GM10248 (cell line): ENCODE measurements around the gene WWC2.

ENCODE experiments used
- CTCF ChIA-PET: fragments of 300-600 bp; sonication (Branson Sonifier 250); formaldehyde crosslinking; extraction: SDS; loops from one replicate; lab custom pipeline; 2021; ENCODE audit warnings: antibody characterized with exemption; lab: Yijun Ruan, JAX
- POLR2A ChIA-PET: fragments of 350-650 bp; sonication (Branson Sonifier 250); formaldehyde crosslinking; extraction: SDS; loops from one replicate; lab custom pipeline; 2020; ENCODE audit warnings: antibody characterized with exemption; lab: Yijun Ruan, JAX
- DNase-seq: peaks from one replicate; pipeline ENCODE4 v3.0.0; 2012; ENCODE audit errors: extremely low spot score
- TF ChIP-seq, protein P1 (sequence below): IDR thresholded peaks from 2 replicates; pipeline ENCODE4 v1.5.1; 2012; ENCODE audit warnings: mild to moderate bottlenecking, low read depth; ENCODE audit errors: extremely low read depth, missing control alignments, control extremely low read depth

Gene WWC2

DNA sequence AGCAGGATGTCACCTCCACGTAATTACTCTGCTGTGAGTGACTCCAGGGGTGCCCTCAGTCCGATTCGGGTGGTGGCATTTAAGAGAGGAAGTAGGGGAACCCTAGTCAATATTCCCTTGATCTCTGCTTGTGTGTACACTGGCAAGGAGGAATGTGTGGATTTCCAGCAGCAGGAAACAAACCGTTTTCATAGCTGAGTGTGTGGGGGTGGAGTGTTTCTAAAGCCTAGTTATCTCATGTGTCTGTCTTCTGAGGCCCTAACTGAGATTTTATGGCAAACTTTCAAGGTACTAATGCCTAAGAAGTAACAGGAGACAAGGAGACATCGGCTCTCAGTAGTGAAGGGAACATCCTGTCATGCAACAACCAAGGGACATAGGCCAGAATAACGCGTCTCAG lies 229.8 kb downstream of the WWC2 start:
- TF ChIP-seq, protein P1, sequence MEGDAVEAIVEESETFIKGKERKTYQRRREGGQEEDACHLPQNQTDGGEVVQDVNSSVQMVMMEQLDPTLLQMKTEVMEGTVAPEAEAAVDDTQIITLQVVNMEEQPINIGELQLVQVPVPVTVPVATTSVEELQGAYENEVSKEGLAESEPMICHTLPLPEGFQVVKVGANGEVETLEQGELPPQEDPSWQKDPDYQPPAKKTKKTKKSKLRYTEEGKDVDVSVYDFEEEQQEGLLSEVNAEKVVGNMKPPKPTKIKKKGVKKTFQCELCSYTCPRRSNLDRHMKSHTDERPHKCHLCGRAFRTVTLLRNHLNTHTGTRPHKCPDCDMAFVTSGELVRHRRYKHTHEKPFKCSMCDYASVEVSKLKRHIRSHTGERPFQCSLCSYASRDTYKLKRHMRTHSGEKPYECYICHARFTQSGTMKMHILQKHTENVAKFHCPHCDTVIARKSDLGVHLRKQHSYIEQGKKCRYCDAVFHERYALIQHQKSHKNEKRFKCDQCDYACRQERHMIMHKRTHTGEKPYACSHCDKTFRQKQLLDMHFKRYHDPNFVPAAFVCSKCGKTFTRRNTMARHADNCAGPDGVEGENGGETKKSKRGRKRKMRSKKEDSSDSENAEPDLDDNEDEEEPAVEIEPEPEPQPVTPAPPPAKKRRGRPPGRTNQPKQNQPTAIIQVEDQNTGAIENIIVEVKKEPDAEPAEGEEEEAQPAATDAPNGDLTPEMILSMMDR = no peak
- no peak for DNase-seq
- ChIA-PET POLR2A (no interaction called here), CTCF (no interaction called here)

DNA sequence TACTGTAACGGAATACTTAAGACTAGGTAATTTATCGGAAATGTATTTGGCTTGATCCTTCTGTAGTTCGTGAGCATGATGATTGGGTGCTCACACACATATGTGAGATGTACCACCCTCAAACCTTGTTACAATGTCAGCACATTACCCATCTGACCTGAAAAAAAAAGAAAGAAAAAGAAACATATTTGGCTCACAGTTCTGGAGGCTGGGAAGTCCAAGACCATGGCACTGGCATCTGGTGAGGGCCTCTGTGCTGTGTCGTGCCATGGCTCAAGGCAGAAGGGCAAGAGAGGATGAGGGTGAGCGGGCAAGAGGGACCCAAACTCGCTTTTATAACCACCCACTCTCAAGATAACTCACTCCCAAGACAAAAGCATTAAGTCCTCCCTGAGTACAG lies 230.2 kb downstream of the WWC2 start:
- TF ChIP-seq, protein P1 = no peak
- no peak for DNase-seq
- POLR2A ChIA-PET = no interaction called here
- CTCF ChIA-PET = no interaction called here

DNA sequence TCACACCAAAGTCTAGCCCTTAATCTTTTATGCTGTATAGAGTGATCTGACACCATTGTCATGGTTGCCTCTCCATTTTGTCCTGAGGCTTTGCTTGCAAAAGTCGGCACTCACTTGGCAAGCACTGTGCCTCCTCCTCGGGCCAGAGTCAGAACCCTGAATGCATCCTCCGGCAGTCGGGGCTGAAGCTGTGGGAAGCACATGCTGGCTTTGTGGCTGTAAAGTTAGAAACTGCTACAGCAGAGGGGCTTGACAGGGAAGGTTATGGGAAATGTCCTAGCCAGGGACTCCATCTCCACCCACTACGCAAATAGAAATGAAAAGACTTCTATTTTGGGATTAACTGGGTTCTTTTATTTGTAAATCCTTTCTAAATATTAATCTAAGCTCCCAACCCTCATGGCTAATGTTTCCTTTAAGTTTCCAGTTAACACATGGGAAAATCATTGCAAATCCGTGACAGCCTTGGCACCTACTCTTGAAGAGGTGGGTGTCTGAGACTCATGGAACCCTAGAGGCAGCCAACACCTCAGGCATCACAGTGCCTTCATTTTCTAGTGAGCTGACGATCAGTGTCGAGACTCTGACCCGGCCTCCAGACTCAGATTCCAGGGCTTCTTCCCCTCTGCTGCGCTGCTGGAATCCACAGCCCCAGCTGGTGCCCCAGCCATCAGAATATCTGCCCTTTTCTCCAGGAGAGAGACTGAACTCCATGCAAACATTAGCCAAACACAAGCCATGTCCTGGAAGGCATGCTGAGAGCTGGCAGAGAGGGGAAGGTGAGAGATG lies 231.1 kb downstream of the WWC2 start:
- ChIA-PET CTCF (no interaction called here), POLR2A (no interaction called here)
- DNase-seq = no peak

DNA sequence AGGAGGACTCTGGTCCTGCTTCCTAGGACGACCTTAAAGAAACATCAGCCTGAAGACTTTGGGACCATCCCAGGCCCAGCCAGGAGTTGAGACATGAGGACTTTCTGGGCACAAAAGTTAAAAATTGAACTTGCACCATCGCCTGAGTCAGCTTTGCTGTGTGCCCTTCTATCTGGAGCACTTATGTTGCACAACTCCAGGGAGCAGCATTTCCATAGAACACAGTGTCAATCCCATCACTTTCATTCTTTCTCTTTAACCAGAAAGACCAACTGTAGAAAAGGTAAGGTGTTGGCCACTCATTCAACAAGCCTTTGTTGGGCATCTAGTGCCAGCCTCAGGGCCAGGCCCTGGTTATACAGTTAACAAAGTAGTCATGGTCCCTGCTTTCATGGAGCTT lies 231.8 kb downstream of the WWC2 start:
- ChIA-PET POLR2A (no interaction called here), CTCF (no interaction called here)
- DNase-seq = no peak
- TF ChIP-seq, protein P1 = no peak

More for the DNA sequence above, 231.1 kb downstream of the WWC2 start:
- TF ChIP-seq, protein P1 = no peak

DNA sequence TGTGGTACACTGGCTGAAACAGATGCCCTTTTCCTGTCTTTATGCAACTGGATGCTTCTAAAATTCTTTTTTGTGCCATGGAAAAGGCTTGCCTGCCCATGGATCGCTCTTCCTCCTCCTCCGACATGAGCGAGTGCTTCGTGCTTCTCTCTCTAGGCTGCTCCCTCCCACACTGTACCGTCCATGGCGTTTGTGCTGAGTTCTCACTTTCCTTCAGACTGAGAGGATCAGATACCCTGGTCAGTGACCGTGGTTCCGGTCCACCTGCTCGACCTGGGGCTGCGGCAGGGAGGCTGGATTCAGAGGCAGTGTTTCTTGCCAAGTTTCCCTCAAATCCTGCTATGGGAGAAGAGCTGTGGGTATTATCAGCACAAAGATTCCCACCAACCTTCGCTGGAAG lies 233.4 kb downstream of the WWC2 start:
- POLR2A ChIA-PET = no interaction called here

DNA sequence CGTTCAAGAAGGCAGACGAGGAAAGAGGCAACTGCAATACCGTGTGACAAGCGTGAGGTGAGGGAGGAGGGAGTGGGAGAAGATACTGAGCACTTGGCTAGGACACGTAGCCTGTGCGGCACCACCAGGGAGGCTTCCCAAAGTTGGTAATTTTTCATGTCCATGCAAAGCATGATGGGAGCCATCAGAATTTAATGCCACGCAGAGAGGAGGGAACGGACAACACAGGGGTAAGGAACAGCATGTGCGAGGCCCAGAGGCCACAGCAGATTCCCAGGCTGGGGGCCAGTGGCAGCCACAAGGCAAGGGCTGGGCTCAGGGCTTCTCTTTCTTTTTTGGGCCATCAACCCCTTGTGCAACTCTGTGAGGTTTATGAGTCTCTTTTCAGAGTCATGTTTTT lies 234.1 kb downstream of the WWC2 start:
- POLR2A ChIA-PET = no interaction called here
- DNase-seq = no peak
- TF ChIP-seq, protein P1 = no peak
- CTCF ChIA-PET = interaction anchor here (1.4 kb wide), 1 partner anchor 12 kb away, joined by 3 read pairs; no protein-coding TSS in a partner anchor

More for the DNA sequence above, 233.4 kb downstream of the WWC2 start:
- no peak for DNase-seq
- CTCF ChIA-PET = interaction anchor here (1.4 kb wide), 1 partner anchor 11 kb away, joined by 3 read pairs; no protein-coding TSS in a partner anchor
- TF ChIP-seq, protein P1 = no peak
